Measurements from ENCODE around the gene AJAP1. TPM values are rescaled to one million over a fixed set of nuclear protein-coding genes. Genes with fewer than 3 reads are reported as not detected.

The AJAP1 gene
- total and polyA plus RNA-seq, 3 donors from 2014 or later = 5.0 to 5.8 (median 5.4) TPM

GRCh38 chr1:4772294-4773010, 118.0 kb downstream of the AJAP1 start:
- DNase-seq = no peak
- Histone ChIP-seq H3K27ac (no peak overlapping the region), H3K36me3 (ENCODE audit: low read depth, missing control alignments) (no peaks in the 10 kb centered on the region), H3K27me3 (no peaks in the 10 kb centered on the region), H3K4me3 (no peak overlapping the region), H3K9me3 (no peaks in the 10 kb centered on the region), H3K4me1 (no peaks in the 10 kb centered on the region)
- WGBS, 2 donors = 80 to 86% methylated on average over 37 of the region's 37 CpGs
- intact Hi-C loops (cut with DNase I; ENCODE audit: low total_unique reads) = no loop called here
- no peak for TF ChIP-seq CTCF (IDR thresholded peaks at IDR 0.05)
- no peak for TF ChIP-seq POLR2A (IDR thresholded peaks at IDR 0.05)

GRCh38 chr1:4773226-4773625, 118.8 kb downstream of the AJAP1 start:
- Histone ChIP-seq H3K27ac (no peak overlapping the region), H3K27me3 (no peaks in the 10 kb centered on the region), H3K4me3 (no peak overlapping the region), H3K4me1 (no peaks in the 10 kb centered on the region), H3K36me3 (ENCODE audit: low read depth, missing control alignments) (no peaks in the 10 kb centered on the region), H3K9me3 (no peaks in the 10 kb centered on the region)
- intact Hi-C loops (cut with DNase I; ENCODE audit: low total_unique reads) = no loop called here
- no peak for DNase-seq
- TF ChIP-seq POLR2A (IDR thresholded peaks at IDR 0.05) (no peak), CTCF (IDR thresholded peaks at IDR 0.05) (no peak)
- 65 to 87% methylated on average over 7 of the region's 7 CpGs for WGBS, 2 donors

GRCh38 chr1:4775506-4775905, 121.1 kb downstream of the AJAP1 start:
- H3K36me3 ChIP-seq (ENCODE audit: low read depth, missing control alignments) = no peaks in the 10 kb centered on the region
- intact Hi-C loops (cut with DNase I; ENCODE audit: low total_unique reads) = no loop called here
- no peak for DNase-seq
- H3K9me3 ChIP-seq = no peaks in the 10 kb centered on the region
- WGBS, 2 donors = 77 to 83% methylated on average over 8 to 9 of the region's 9 CpGs
- no peaks in the 10 kb centered on the region for H3K4me1 ChIP-seq
- no peaks in the 10 kb centered on the region for H3K27me3 ChIP-seq
- TF ChIP-seq CTCF (IDR thresholded peaks at IDR 0.05) = no peak
- TF ChIP-seq POLR2A (IDR thresholded peaks at IDR 0.05) = no peak
- no peak overlapping the region for H3K4me3 ChIP-seq
- no peak overlapping the region for H3K27ac ChIP-seq

- no peak overlapping the region for H3K27ac ChIP-seq
- 47 to 51% methylated on average over 7 of the region's 7 CpGs for WGBS, 2 donors
- H3K4me1 ChIP-seq = no peaks in the 10 kb centered on the region
- H3K4me3 ChIP-seq = no peak overlapping the region
- no peaks in the 10 kb centered on the region for H3K27me3 ChIP-seq
- H3K9me3 ChIP-seq = no peaks in the 10 kb centered on the region
- TF ChIP-seq POLR2A (IDR thresholded peaks at IDR 0.05) = no peak
- TF ChIP-seq CTCF (IDR thresholded peaks at IDR 0.05) = peak in 2 of 3 experiments; percentile 18 to 28
- no peaks in the 10 kb centered on the region for H3K36me3 ChIP-seq (ENCODE audit: low read depth, missing control alignments)
- DNase-seq = peak; percentile 52
- intact Hi-C loops (cut with DNase I; ENCODE audit: low total_unique reads) = no loop called here
These were observed 123.6 kb downstream of the AJAP1 start for GRCh38 chr1:4778056-4778455.

- intact Hi-C loops (cut with DNase I; ENCODE audit: low total_unique reads) = no loop called here
These were observed 127.2 kb downstream of the AJAP1 start for GRCh38 chr1:4781646-4782045.

More at GRCh38 chr1:4781646-4782045, 127.2 kb downstream of the AJAP1 start:
- H3K36me3 ChIP-seq (ENCODE audit: low read depth, missing control alignments) = no peaks in the 10 kb centered on the region
- no peak for DNase-seq
- no peak overlapping the region for H3K4me3 ChIP-seq
- WGBS, 2 donors = 90 to 91% methylated on average over 8 to 13 of the region's 14 CpGs
- TF ChIP-seq CTCF (IDR thresholded peaks at IDR 0.05) = no peak
- TF ChIP-seq POLR2A (IDR thresholded peaks at IDR 0.05) = no peak
- H3K4me1 ChIP-seq = no peaks in the 10 kb centered on the region
- H3K27ac ChIP-seq = no peak overlapping the region
- H3K9me3 ChIP-seq = no peaks in the 10 kb centered on the region
- H3K27me3 ChIP-seq = no peaks in the 10 kb centered on the region

Measured in testis (tissue), 3 donors.